Esophagus mucosa (tissue), 1 donor: ENCODE data around the gene MGAT4B. TPM values are rescaled to one million over a fixed set of nuclear protein-coding genes. Genes with fewer than 3 reads are reported as not detected.
"Not testable (repeated sequence)": the region's sequence is repeated elsewhere in the genome, so short reads cannot be mapped to it uniquely, and the experiment has no call there.

Experiments
- ATAC-seq: fragments of 200-7000 bp; cut with Tn5 transposase; one replicate; pipeline ENCODE4 v1.9.1; 2020
- total RNA-seq: library from RNA; stranded (reverse); gene quantifications from one replicate; pipeline ENCODE4 v1.2.4, GENCODE V29; 2023
- donor health status: DM: yes; HTN: yes; CAD: no.

MGAT4B gene
- total RNA-seq, 1 donor from 2014 or later = 72.1 TPM

- no peak for ATAC-seq
Measured at GRCh38 chr5:179794171-179794570, 12.5 kb downstream of the MGAT4B start.

GRCh38 chr5:179793468-179794139 is 13.1 kb downstream of the MGAT4B start, which contains the start of gene LTC4S:
Gene LTC4S, plus strand, starts transcription at chr5:179793986. Its CDS starts 95 bp downstream, at chr5:179794081.
- ATAC-seq = peak; percentile 32

DNA sequence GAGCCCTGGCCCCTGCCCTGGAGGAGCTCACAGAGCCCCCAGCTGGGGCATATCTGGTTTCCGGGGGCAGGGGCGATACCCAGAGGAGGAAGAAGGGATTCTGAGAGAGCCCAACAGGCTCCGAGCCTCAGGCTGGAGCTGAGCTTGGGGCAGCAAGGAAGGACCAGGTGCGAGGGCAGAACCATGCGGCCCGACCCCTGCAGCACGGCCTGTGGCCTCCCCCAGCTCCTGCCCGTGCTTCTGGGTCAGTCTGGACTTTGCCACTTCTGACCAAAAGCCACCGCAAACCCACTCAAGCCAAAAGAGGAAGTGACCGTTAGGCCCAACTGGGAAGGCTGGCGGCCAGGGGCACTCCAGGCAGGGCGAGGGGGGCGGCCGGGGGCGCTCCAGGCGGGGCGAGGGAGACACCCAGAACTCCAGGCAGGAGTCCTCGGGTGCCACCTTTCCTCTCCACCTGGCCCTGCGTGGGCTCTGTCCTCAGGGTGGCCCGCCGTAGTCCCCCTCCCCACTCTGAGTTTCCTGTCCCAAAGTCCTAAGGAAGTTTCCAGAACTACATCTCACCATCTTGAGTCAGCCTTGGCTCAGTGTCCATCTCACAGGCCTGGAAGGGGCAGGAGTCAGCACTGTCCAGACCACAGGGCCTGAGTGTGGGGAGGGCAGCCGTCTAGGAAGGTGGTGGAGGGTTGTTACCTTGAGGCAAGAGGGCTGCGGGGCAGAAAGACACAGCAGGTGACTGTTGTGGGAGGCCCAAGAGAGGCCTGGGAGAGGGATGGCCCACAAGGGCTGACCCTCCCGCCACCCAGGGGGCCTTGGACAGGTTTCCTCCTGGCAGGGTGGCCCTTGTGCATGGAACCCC is 13.8 kb downstream of the MGAT4B start:
- ATAC-seq = no peak

GRCh38 chr5:179791881-179792611 is 14.6 kb downstream of the MGAT4B start:
- ATAC-seq = no peak

GRCh38 chr5:179789278-179789677 is 17.4 kb downstream of the MGAT4B start:
- not testable (repeated sequence) for ATAC-seq

DNA sequence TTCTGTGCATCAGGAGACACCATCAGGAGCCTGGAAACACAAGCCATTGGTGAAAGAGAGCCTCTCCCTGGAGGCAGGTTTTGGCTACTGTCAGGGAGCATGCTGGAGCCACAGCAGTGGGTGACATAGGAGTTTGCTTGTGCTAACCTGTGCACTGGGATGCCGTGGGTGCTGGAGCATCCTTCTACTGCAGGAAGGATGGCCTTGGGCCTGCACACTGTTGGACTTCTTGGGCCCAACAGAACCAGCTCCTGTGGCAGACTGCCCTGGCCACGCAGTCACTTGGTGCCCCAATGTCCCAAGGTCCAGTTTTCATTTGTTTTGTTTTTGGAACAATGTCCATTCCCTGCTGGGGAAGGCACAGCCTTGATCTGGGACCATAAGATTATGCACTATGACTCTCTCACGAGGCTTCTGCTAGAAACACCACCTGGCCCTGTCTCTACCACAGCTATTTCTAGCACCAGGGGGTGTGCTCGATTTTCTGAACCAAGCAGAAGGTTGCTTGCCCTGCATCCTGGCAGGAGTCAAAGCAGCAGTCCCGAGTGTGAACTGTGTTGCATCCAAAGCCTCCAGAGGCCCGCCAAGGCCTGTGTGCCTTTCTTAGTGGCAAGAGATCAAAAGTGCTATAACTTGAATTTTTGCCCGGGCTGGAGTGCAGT is 18.3 kb downstream of the MGAT4B start:
- ATAC-seq = peak; percentile 23

DNA sequence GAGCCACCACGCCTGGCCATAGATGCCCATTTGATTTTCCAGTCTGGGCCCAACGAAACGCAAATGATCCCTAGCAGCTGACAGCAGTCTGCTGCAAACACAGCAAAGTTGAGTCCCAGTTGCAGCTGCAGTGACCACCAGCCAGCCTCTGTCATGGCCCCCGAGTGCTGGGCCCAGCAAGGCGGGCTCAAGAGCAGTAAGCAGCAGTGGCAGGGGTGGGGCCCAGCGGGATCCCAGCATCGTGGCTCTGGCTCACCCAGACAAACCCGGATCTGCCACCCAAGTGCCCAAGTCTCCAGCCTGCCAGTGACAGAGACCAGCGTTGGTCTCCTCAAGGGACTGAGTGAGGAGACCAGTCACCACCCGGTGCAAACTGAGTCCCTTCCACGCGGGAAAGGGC is 19.8 kb downstream of the MGAT4B start:
- ATAC-seq = no peak

- ATAC-seq = no peak
Measured at GRCh38 chr5:179783128-179783527, 23.5 kb downstream of the MGAT4B start.

- no peak for ATAC-seq
Measured at GRCh38 chr5:179781846-179782245, 24.8 kb downstream of the MGAT4B start.

DNA sequence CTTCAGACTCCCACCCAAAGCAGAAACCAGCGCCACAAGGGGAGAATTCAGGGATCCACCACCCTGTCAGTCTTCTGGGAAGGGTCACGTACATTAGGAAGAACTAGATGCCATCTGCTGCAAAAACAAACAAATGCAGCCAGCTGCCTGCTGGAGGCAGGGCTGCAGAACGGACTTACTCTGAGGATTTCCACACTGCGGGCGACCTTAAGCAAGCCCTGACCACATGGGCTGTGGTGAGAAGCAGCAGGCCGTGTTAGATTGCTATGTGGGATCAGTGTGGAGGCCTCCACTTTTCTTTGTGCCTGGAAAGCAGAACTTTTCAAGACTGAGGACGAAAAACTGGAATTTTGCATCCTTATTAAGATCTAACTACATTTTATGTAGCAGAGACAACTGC is 26.3 kb downstream of the MGAT4B start:
- ATAC-seq = no peak

- ATAC-seq = no peak
Measured at GRCh38 chr5:179779826-179780225, 26.8 kb downstream of the MGAT4B start.

GRCh38 chr5:179778591-179778990 is 28.1 kb downstream of the MGAT4B start:
- ATAC-seq = no peak

- ATAC-seq = no peak
Measured at GRCh38 chr5:179777909-179778308, 28.8 kb downstream of the MGAT4B start.

GRCh38 chr5:179777456-179777855 is 29.2 kb downstream of the MGAT4B start:
- no peak for ATAC-seq

DNA sequence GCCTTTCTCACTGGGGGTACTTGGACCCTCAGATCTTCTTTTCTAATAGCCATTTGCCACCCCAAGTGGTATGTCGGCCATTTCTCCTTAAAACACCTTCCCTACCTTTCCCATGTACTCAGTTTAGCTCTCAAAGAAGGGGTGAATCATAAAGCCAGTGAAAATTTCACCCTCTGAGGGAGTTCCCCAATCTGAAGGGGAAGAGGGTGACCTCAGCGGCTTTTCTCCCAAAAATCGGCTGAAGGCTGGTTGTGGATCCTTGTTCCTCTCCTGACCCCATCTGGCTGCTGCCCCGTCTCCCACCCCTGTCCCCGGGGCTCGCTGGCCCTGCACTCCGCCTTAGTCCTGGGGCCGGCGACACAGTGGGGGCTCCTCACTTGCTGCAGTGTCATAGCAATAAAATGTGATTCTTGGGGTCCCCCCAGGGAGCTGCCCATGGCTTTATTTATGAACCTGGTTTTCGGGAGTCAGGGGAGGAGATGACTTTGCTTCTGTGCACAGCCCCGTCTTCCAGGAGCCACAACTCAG is 30.2 kb downstream of the MGAT4B start:
- ATAC-seq = no peak

DNA sequence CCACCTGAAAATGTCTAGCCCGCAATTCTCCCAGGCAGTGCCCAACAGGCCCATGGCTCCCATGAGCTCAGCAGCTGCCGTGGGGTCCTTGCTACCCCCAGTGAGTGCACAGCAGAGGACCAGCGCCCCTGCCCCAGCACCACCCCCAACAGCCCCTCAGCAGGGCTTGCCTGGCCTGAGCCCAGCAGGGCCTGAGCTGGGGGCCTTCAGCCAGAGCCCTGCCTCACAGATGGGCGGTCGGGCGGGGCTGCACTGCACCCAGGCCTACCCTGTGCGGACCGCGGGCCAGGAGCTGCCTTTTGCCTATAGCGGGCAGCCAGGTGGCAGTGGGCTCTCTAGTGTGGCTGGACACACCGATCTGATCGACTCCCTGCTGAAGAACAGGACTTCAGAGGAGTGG is 32.2 kb downstream of the MGAT4B start:
- no peak for ATAC-seq

DNA sequence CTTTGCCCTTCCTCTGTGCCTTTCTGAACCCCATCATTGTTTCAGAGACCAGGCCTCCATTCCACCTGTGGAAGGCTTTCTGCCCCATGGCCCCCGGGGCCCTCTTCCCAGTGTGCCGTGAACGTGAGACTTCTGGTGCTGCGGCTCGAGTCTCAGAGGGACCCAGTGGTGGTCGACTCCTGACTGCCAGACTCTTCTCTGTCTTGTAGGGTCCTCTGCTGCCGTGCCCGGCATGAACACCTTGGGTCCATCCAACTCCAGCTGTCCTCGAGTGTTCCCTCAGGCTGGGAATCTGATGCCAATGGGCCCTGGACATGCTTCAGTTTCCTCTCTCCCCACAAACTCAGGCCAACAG is 33.0 kb downstream of the MGAT4B start:
- no peak for ATAC-seq

DNA sequence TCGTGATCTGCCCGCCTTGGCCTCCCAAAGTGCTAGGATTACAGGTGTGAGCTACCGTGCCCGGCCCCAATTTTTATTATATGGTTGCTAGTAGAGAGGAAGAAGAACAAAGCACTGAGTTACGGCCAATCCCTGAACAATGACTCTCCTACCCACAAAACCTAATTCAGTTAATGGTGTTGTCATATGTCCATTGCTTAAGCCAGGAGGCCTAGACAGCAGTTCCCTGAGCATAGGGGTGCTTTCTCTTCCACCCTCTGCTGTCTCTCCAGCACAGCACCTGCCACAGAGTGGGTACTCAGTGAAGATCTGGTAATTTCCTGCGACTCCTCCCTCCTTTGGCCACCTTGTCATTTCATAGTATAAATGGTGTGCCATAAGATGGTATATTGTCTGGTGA is 34.3 kb downstream of the MGAT4B start:
- no peak for ATAC-seq

- ATAC-seq = no peak
Measured at GRCh38 chr5:179771311-179771895, 35.3 kb downstream of the MGAT4B start.

- no peak for ATAC-seq
Measured at GRCh38 chr5:179769796-179770195, 36.9 kb downstream of the MGAT4B start.

DNA sequence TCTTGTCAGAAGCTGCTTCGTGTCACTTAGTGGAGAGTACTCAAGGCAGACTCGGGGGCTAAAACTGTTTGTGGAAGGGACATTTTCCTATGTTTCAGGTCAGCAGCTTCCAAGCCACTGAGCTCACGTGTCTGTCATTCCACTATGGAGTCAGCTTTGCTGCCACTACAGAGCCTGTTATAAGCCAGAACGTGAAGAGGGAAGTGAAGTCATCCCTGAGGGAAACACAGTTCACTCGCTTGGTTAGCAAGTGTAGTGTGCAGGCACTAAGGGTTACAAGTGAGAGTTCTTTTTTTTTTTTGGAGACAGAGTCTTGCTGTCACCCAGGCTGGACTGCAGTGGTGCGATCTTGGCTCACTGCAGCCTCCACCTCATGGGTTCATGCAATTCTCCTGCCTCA is 37.4 kb downstream of the MGAT4B start:
- ATAC-seq = no peak
